K562 (cell line): Measurements from ENCODE around the gene SLC44A1. TPM values are rescaled to one million over a fixed set of nuclear protein-coding genes. Genes with fewer than 3 reads are reported as not detected.

ENCODE experiments used
- FOS ChIP-seq: IDR thresholded peaks from 3 replicates; pipeline ENCODE4 v1.6.1; 2011; ENCODE audit not compliant: insufficient read length; ENCODE audit errors: extremely low read depth
- NR4A1 ChIP-seq, 2 experiments: fragments of 250-450 bp in 1 of 2; fragments of 450-650 bp in 1 of 2; sonication (Bioruptor Pico) in 1 of 2; IDR thresholded peaks; 2 replicates each; pipeline versions ENCODE4 v1.4.0 to v1.6.1; 2016 to 2020; ENCODE audit warnings: mild to moderate bottlenecking in 2 of 2, missing compliant biosample characterization in 1 of 2, missing genetic modification characterization in 1 of 2, moderate library complexity in 1 of 2
- ZKSCAN8 ChIP-seq: fragments of 200-800 bp; sonication (Bioruptor generic); IDR thresholded peaks from 2 replicates; pipeline ENCODE4 v1.6.1; 2016; ENCODE audit warnings: missing genetic modification characterization, missing compliant biosample characterization
- polyA plus RNA-seq, 8 experiments: library from polyadenylated mRNA; depleted of rRNA in 4 of 8; stranded (reverse) in 5 of 8; unstranded in 3 of 8; fragments of >200 nt; fragmentation: Nextera tagmentation in 2 of 8; fragmentation: Illumina TruSeq in 1 of 8; extraction: Ambion mirVana in 2 of 8; extraction: Trizol in 1 of 8; gene quantifications; 2 replicates each; pipeline versions ENCODE4 v1.2.1 to v1.2.3, GENCODE V29; 2011 to 2014; ENCODE audit warnings: inconsistent platforms in 1 of 8, missing spikeins in 1 of 8
- total RNA-seq, 7 experiments: library from RNA; depleted of rRNA in 6 of 7; stranded (reverse); fragments of >200 nt in 6 of 7; fragmentation: Illumina TruSeq in 2 of 7; extraction: Trizol in 2 of 7; gene quantifications; 2 replicates each; pipeline versions ENCODE4 v1.2.1 to v1.2.3, GENCODE V29; 2011 to 2021; ENCODE audit warnings: low replicate concordance in 1 of 7
- TF ChIP-seq, protein P1 (sequence below), 3 experiments: fragments of 200-800 bp in 1 of 3; fragments of 250-450 bp in 1 of 3; fragments of 450-650 bp in 1 of 3; sonication (Bioruptor Pico) in 1 of 3; sonication (Bioruptor generic) in 1 of 3; formaldehyde crosslinking in 1 of 3; IDR thresholded peaks; 2 replicates each; pipeline versions ENCODE4 v1.6.1 to v1.8.0; 2016 to 2022; ENCODE audit warnings: mild to moderate bottlenecking in 2 of 3, missing genetic modification characterization in 2 of 3, missing compliant biosample characterization in 1 of 3, moderate library complexity in 1 of 3

Gene SLC44A1
- total and polyA plus RNA-seq, 9 of the 15 experiments (the other 6 are each of a cell fraction or from before 2014, with no cell fraction given): 0.11 to 0.59 (median 0.30) TPM

DNA sequence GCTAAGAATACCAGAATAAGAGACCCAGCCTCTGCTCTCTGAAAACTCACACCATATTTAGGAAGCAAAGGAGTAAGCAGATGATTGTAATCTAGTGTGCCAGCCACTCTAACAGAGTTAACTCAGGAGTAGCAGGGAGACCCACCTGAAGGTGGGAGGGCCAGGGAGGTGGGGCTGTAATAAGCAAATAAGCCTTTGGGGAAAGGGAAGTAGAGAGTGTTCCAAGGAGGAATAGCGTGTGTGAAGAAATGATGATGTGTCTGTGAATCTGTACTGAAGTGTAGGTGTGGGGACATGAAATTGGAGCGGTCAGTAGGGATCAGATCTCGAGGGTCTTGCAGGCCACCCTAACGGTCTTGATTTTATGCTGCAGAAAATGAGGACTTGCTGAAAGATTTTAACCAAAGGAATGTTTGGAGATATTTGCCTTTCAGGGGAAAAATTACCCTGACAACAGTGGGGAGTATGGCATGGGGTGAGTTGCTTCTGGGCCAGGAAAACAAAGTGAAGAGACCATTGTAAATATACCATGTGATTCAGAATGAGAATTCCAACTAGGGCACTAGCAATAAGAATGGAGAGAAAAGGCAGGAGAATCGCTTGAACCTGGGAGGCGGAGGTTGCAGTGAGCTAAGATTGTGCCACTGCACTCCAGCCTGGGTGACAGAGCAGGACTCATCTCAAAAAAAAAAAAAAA is 159.2 kb downstream of the SLC44A1 start (continued):
- no peak for TF ChIP-seq FOS
- TF ChIP-seq ZKSCAN8 (CRISPR knock-in tag): no peak
- TF ChIP-seq, protein P1, sequence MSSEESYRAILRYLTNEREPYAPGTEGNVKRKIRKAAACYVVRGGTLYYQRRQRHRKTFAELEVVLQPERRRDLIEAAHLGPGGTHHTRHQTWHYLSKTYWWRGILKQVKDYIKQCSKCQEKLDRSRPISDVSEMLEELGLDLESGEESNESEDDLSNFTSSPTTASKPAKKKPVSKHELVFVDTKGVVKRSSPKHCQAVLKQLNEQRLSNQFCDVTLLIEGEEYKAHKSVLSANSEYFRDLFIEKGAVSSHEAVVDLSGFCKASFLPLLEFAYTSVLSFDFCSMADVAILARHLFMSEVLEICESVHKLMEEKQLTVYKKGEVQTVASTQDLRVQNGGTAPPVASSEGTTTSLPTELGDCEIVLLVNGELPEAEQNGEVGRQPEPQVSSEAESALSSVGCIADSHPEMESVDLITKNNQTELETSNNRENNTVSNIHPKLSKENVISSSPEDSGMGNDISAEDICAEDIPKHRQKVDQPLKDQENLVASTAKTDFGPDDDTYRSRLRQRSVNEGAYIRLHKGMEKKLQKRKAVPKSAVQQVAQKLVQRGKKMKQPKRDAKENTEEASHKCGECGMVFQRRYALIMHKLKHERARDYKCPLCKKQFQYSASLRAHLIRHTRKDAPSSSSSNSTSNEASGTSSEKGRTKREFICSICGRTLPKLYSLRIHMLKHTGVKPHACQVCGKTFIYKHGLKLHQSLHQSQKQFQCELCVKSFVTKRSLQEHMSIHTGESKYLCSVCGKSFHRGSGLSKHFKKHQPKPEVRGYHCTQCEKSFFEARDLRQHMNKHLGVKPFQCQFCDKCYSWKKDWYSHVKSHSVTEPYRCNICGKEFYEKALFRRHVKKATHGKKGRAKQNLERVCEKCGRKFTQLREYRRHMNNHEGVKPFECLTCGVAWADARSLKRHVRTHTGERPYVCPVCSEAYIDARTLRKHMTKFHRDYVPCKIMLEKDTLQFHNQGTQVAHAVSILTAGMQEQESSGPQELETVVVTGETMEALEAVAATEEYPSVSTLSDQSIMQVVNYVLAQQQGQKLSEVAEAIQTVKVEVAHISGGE (CRISPR knock-in tag; IDR thresholded peaks at IDR 0.05): no peak
- no peak for TF ChIP-seq NR4A1 (CRISPR knock-in tag; IDR thresholded peaks at IDR 0.05)
- TF ChIP-seq NR4A1 (tag; IDR thresholded peaks at IDR 0.05): no peak
